ENCODE measurements around the gene MKI67.
A peak's percentile ranks its signal among the peaks of the same experiment; 100 is the strongest.

Gene MKI67

GRCh38 chr10:128078136-128078969, 47.9 kb downstream of the MKI67 start:
- no peak overlapping the region for H3K4me3 ChIP-seq
- H3K4me2 ChIP-seq: no peak overlapping the region
- H3K4me1 ChIP-seq: peaks cover 6% of the 10 kb centered on the region
- peaks cover 70% of the 10 kb centered on the region for H4K20me1 ChIP-seq
- no peak overlapping the region for H3K27ac ChIP-seq
- TF ChIP-seq Cebpa-rat (IDR thresholded peaks at IDR 0.05): no peak
- H3K36me3 ChIP-seq: peaks cover 95% of the 10 kb centered on the region
- no peaks in the 10 kb centered on the region for H3K27me3 ChIP-seq
- no peaks in the 10 kb centered on the region; the same call in 1 of the 2 replicates for H3K9me3 ChIP-seq
- no peak overlapping the region for H3K9ac ChIP-seq

DNA sequence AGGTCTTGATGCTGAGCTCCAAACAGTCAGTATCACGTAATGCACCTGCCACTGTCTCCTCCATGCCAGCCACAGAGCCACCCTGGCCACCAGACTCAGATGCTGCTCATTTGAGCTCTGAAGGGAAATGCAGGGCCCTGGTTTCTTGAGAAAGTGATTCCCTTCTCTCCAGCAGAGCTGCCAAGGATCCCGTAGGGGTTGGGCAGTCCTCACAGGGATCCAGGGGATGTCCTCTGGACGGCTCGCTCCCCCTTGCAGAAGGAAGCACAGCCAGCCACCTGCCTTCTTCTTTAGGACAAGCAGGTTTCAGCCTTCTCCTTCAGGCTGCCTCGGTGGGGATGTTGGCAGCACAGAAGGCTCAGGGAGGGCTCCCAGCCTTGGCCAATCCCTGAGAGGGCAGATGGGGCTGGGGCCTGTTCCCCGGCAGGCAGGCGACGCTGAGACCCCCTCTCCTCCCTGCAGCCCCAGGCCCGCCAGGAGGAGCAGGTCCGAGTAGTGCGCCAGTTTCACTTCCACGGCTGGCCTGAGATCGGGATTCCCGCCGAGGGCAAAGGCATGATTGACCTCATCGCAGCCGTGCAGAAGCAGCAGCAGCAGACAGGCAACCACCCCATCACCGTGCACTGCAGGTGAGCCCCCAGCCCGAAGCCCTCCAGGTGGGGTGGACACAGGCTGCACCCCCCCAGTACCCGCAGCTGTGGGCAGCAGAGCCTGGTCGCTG, 48.9 kb downstream of the MKI67 start:
- Histone ChIP-seq H3K4me1 (peaks cover 16% of the 10 kb centered on the region), H3K4me2 (no peak overlapping the region), H3K36me3 (peaks cover 99% of the 10 kb centered on the region), H3K27ac (no peak overlapping the region), H3K9ac (no peak overlapping the region), H4K20me1 (peaks cover 70% of the 10 kb centered on the region), H3K27me3 (no peaks in the 10 kb centered on the region), H3K4me3 (no peak overlapping the region), H3K9me3 (no peaks in the 10 kb centered on the region; the same call in 1 of the 2 replicates)
- no peak for TF ChIP-seq Cebpa-rat (IDR thresholded peaks at IDR 0.05)

GRCh38 chr10:128074589-128074988, 51.6 kb downstream of the MKI67 start:
- Histone ChIP-seq H3K36me3 (peaks cover 99% of the 10 kb centered on the region), H3K4me1 (peaks cover 42% of the 10 kb centered on the region), H4K20me1 (peaks cover 69% of the 10 kb centered on the region), H3K4me3 (no peak overlapping the region), H3K9me3 (no peaks in the 10 kb centered on the region; the same call in 1 of the 2 replicates), H3K4me2 (no peak overlapping the region), H3K9ac (no peak overlapping the region), H3K27me3 (no peaks in the 10 kb centered on the region), H3K27ac (no peak overlapping the region)
- no peak for TF ChIP-seq Cebpa-rat (IDR thresholded peaks at IDR 0.05)

GRCh38 chr10:128073890-128074289, 52.3 kb downstream of the MKI67 start:
- H3K27ac ChIP-seq: no peak overlapping the region
- no peak overlapping the region for H3K4me3 ChIP-seq
- no peak for TF ChIP-seq Cebpa-rat (IDR thresholded peaks at IDR 0.05)
- H4K20me1 ChIP-seq: peaks cover 64% of the 10 kb centered on the region
- H3K27me3 ChIP-seq: no peaks in the 10 kb centered on the region
- no peak overlapping the region for H3K9ac ChIP-seq
- peaks cover 47% of the 10 kb centered on the region for H3K4me1 ChIP-seq
- H3K4me2 ChIP-seq: peak overlapping the region; percentile 20; the same call in 1 of the 2 replicates
- no peaks in the 10 kb centered on the region; the same call in 1 of the 2 replicates for H3K9me3 ChIP-seq
- peaks cover 95% of the 10 kb centered on the region for H3K36me3 ChIP-seq

DNA sequence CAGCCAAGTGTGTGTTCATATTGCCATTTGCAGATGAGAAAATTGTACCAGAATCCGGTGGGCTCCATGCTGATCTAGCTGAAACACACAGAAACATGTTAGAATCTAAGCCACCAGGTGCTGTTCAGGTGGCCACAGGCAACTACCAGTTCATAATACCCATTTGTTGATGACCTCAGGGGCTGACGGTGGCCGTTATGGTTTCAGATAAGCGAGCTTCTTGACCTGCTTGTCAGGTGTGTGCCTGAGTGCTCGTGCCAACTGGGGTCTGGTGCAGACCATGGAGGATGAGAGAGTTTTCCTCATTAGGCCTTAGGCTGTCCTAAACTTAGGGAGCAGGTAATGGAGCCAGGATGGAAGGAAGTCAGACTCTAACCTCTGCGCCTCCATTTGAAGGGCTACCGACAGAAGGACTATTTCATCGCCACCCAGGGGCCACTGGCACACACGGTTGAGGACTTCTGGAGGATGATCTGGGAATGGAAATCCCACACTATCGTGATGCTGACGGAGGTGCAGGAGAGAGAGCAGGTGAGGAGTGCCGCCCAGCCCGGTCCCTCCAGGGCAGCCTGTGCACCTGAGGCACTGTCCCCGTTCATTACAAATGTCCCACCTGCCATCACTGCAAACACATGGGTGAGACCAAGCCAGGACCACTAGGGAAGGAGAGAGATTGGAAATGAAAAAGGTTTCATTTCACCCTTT, 53.1 kb downstream of the MKI67 start:
- peaks cover 55% of the 10 kb centered on the region for H3K4me1 ChIP-seq
- H4K20me1 ChIP-seq: peaks cover 65% of the 10 kb centered on the region
- H3K4me2 ChIP-seq: peak overlapping the region; percentile 20; the same call in 1 of the 2 replicates
- 0 out of 2 replicates have a peak overlapping the region, but pooled peaks have one; percentile 22 for H3K9ac ChIP-seq
- no peak overlapping the region for H3K27ac ChIP-seq
- H3K9me3 ChIP-seq: no peaks in the 10 kb centered on the region; the same call in 1 of the 2 replicates
- H3K27me3 ChIP-seq: no peaks in the 10 kb centered on the region
- no peak for TF ChIP-seq Cebpa-rat (IDR thresholded peaks at IDR 0.05)
- peaks cover 95% of the 10 kb centered on the region for H3K36me3 ChIP-seq
- H3K4me3 ChIP-seq: no peak overlapping the region

- H3K36me3 ChIP-seq: peaks cover 95% of the 10 kb centered on the region
- no peaks in the 10 kb centered on the region; the same call in 1 of the 2 replicates for H3K9me3 ChIP-seq
- H3K4me2 ChIP-seq: no peak overlapping the region
- no peak for TF ChIP-seq Cebpa-rat (IDR thresholded peaks at IDR 0.05)
- peaks cover 64% of the 10 kb centered on the region for H4K20me1 ChIP-seq
- no peaks in the 10 kb centered on the region for H3K27me3 ChIP-seq
- no peak overlapping the region for H3K4me3 ChIP-seq
- no peak overlapping the region for H3K9ac ChIP-seq
- H3K4me1 ChIP-seq: peaks cover 65% of the 10 kb centered on the region
- H3K27ac ChIP-seq: no peak overlapping the region
Observed at GRCh38 chr10:128072046-128072445, 54.2 kb downstream of the MKI67 start.

- H3K9ac ChIP-seq: peak overlapping the region; percentile 50
- peaks cover 95% of the 10 kb centered on the region for H3K36me3 ChIP-seq
- H3K27ac ChIP-seq: peak overlapping the region; percentile 46; the same call in 1 of the 2 replicates
- TF ChIP-seq Cebpa-rat (IDR thresholded peaks at IDR 0.05): no peak
- H3K4me3 ChIP-seq: no peak overlapping the region
- peaks cover 57% of the 10 kb centered on the region for H4K20me1 ChIP-seq
- H3K9me3 ChIP-seq: no peaks in the 10 kb centered on the region; the same call in 1 of the 2 replicates
- H3K27me3 ChIP-seq: no peaks in the 10 kb centered on the region
- peaks cover 72% of the 10 kb centered on the region for H3K4me1 ChIP-seq
- H3K4me2 ChIP-seq: no peak overlapping the region
Observed at GRCh38 chr10:128071417-128071782, 54.8 kb downstream of the MKI67 start.

- H3K4me3 ChIP-seq: no peak overlapping the region
- H4K20me1 ChIP-seq: peaks cover 52% of the 10 kb centered on the region
- H3K36me3 ChIP-seq: peaks cover 95% of the 10 kb centered on the region
- H3K9ac ChIP-seq: peak overlapping the region; percentile 50
- H3K4me1 ChIP-seq: peaks cover 77% of the 10 kb centered on the region
- H3K4me2 ChIP-seq: no peak overlapping the region
- peak overlapping the region; percentile 46; the same call in 1 of the 2 replicates for H3K27ac ChIP-seq
- H3K27me3 ChIP-seq: no peaks in the 10 kb centered on the region
- no peaks in the 10 kb centered on the region; the same call in 1 of the 2 replicates for H3K9me3 ChIP-seq
- TF ChIP-seq Cebpa-rat (IDR thresholded peaks at IDR 0.05): no peak
Observed at GRCh38 chr10:128070721-128071416, 55.4 kb downstream of the MKI67 start.

- Histone ChIP-seq H3K4me3 (no peak overlapping the region), H3K9me3 (no peaks in the 10 kb centered on the region; the same call in 1 of the 2 replicates), H3K27me3 (no peaks in the 10 kb centered on the region), H3K4me2 (no peak overlapping the region), H3K27ac (peak overlapping the region; percentile 46; the same call in 1 of the 2 replicates), H3K9ac (no peak overlapping the region), H4K20me1 (peaks cover 47% of the 10 kb centered on the region), H3K36me3 (peaks cover 96% of the 10 kb centered on the region), H3K4me1 (peaks cover 84% of the 10 kb centered on the region)
- TF ChIP-seq Cebpa-rat (IDR thresholded peaks at IDR 0.05): no peak
Observed at GRCh38 chr10:128070161-128070560, 56.1 kb downstream of the MKI67 start.
